HG03558 (cell line): ENCODE measurements around the gene PLXNB1.

Experiments used
- ATAC-seq: cut with Tn5 transposase; IDR thresholded peaks from one replicate; pipeline ENCODE4 v1.9.1; 2021; ENCODE audit warnings: moderate number of reproducible peaks; ENCODE audit not compliant: unreplicated experiment; ENCODE audit errors: extremely low read depth

The PLXNB1 gene

GRCh38 chr3:48422681-48423080 is 7.2 kb downstream of the PLXNB1 start:
- no peak for ATAC-seq

- ATAC-seq, result no peak
Observed at GRCh38 chr3:48422272-48422671, 7.6 kb downstream of the PLXNB1 start.

- no peak for ATAC-seq
Observed at GRCh38 chr3:48420561-48420960, 9.3 kb downstream of the PLXNB1 start.

GRCh38 chr3:48419597-48419996 is 10.3 kb downstream of the PLXNB1 start:
- no peak for ATAC-seq

- ATAC-seq, result no peak
Observed at GRCh38 chr3:48419149-48419548, 10.7 kb downstream of the PLXNB1 start.

- no peak for ATAC-seq
Observed at GRCh38 chr3:48418651-48419050, 11.2 kb downstream of the PLXNB1 start.

GRCh38 chr3:48418140-48418539 is 11.7 kb downstream of the PLXNB1 start:
- no peak for ATAC-seq

- ATAC-seq, result no peak
Observed at GRCh38 chr3:48417529-48418108, 12.3 kb downstream of the PLXNB1 start.

- ATAC-seq, result no peak
Observed at GRCh38 chr3:48416546-48416945, 13.3 kb downstream of the PLXNB1 start.

- no peak for ATAC-seq
Observed at GRCh38 chr3:48416091-48416505, 13.8 kb downstream of the PLXNB1 start.

- ATAC-seq, result no peak
Observed at GRCh38 chr3:48415251-48415953, 14.5 kb downstream of the PLXNB1 start.

- no peak for ATAC-seq
Observed at GRCh38 chr3:48414376-48415250, 15.3 kb downstream of the PLXNB1 start.

GRCh38 chr3:48413611-48414010 is 16.3 kb downstream of the PLXNB1 start:
- no peak for ATAC-seq

GRCh38 chr3:48413086-48413485 is 16.8 kb downstream of the PLXNB1 start:
- no peak for ATAC-seq

GRCh38 chr3:48412375-48413001 is 17.4 kb downstream of the PLXNB1 start:
- ATAC-seq, result no peak

- no peak for ATAC-seq
Observed at GRCh38 chr3:48411606-48412374, 18.1 kb downstream of the PLXNB1 start.

- no peak for ATAC-seq
Observed at GRCh38 chr3:48411041-48411588, 18.8 kb downstream of the PLXNB1 start.

GRCh38 chr3:48410205-48411040 is 19.5 kb downstream of the PLXNB1 start:
- no peak for ATAC-seq
